Stimulated activated CD8-positive, alpha-beta memory T cell treated with anti-CD3 and anti-CD28 coated beads, Interleukin-7, amount 100 ng/mL, for 24 hours (primary cell): ENCODE results near the gene SETD3.

Source experiments
- DNase-seq: peaks from one replicate; pipeline ENCODE4 v3.0.0-alpha.2; 2020; ENCODE audit warnings: low read depth

SETD3 gene

DNA sequence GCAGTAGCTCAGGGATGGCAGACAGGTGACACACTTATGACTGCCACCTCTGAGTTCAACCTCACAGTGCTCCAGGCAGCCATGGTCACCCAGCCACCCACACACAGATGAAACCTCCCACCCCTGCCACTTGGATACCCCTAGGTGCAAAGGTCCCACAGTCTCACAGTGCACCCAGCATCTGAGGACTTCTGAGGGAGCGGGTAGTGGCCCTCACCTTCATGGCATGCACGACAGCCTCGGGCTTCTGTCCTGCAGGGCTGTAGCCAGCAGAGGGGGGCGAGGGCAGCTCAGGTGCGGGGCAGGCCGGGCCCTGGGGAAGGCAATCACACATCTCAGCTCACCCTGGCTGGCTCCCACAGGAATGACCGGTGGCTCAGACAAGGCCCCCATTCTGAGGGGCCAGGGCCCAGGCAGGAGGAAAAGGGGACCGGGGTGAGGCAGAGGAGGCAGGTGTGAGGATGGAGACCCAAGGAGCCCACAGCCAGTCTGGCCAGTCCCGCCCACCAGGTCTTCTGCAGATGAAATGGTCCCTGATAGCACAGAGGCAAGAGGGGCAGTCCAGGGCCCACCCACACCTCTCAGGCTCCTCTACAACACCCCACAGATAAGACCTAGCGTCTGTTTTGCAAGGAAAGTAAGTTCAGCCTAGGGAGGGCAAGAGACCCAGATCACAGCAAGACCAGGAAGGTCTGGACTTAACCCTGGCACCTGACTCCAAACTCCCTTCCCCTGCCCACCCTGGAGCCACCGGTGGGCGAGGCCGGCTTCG is 36.4 kb upstream of the SETD3 start:
- DNase-seq, result no peak

DNA sequence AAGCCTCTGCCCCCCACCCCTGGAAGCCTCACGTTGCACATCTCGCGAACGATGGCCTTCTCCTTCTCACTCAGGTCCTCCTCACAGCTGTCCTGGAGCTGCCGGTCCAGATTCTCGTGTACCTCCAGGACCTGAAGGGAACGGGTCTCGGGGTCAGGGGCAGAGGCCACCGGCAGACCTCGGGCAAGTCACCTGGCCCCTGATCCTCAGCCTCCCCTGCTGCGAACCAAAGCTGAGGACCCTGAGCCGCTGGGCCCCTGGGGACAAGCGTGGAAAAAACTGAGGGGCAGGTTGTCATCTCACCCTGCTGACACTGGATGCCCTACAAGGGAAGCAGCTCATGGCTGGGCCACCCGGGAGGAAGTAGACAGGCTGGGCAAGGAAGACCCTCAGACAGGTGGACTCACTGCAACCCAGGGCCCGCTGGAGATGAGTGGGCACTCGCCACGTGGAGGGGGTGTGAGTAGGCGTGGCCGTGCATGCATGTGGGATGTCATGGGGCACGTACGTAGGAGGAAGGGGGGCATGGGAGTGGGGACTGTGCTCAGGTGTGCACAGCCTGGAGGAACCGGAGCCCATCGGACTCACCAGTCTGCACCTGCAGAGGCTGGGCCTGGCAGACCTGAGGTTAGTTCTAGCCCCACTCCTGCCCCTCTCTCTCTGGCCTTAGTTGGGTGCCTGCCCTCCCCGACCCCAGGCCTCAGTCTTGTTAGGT is 35.7 kb upstream of the SETD3 start:
- no peak for DNase-seq

DNA sequence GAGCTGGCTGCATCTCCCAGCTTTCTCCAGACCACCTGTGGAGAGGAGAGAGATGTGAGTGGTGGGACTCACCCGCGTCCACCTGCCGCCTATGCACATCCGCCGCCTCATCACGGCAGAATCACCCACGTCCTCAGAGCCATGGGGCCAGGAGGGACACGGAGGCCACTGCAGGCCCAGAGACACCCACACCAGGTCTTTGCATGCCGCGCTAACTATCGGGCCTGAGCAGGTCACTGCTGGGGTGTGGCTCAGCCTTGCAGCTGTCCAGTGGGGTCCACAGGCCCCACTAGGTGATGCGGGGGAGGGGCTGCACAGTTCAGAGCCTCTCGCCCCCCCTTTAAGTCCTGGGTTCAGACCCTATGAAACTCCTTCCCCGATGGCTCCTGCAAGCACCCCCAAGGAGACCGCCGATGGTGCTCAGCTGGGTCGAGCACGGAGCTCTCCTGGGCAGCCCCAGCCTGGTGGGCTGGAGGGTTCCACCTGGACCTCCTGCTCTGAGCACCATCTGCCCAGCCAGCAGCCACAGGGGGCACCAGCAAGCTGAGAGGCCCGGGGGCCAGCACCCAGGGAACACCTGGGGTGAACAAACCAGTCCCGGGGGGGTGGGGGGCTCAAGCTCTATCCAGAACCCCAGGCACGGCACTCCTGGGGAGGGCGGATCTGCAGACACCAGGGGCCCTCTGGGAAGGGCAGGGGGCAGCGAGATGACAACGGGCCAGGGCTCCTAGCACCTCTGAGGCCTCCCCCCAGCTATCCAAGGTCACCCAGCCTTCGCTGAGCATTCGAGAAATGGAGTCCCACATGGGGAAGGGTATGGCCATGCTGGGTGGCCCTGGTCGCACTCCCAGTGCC is 34.9 kb upstream of the SETD3 start:
- no peak for DNase-seq

DNA sequence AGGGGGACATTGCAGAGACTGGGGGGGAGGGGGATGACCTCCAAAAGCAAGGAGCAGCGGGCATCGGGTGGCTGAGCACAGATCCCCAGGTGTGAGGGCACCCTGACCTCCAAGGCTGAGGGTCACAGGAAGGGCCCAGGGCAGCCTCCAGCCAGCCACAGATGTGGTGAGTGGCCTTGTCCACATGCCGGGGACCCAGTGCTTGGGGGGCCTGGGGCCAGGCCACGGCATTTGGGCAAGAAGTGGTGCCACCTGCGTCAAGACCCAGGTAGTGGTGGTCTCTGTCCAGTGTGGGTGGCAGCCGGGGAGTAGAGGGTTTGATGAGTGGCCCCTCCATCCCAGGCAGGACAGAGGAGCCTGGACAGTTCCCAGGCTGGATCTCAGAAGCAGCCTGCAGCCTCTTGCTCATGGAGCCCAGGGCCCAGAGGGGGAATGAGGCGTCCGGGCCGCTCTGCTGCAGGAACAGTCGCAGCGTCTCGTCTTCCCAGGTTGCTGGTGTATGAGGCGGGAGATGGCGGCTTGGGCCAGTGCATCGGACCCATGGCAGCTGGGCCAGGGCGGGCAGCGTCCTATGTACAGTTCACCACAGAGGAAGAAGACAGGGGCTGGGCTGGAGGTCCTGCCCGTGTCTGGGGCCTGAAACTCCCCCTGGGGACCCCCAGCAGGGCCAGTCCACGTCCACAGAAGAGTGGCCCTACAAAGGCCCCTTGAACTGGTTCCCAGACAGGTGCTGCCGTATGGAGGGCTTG is 34.1 kb upstream of the SETD3 start:
- DNase-seq, result no peak

DNA sequence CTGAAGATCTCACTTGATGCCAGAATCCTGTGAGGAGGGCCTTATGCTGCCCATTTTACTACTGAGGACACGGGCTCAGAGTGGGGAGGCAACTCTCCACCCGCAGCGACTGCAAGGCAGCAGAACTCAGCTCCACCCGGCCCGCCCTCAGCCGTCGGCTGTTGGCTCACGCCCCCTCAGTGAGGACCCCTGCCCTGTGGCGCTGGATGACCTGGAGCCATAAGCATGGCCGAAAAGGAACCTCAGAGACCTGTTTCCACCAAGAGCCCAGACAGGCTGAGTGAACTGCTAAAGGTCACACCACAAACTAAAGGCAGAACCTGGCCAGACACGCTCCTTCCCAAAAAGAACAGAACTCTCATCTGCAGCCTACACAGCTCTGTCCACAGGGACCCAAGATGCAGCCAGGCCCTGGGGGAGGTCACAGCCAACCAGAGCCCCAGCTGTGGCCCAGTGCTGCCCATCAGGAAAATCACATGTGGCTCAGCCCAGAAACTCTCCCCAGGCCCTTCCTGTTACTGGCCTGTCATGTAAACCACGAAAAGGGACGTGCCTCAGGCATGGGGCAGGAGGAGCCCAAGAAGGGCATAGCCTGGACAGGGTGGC is 33.4 kb upstream of the SETD3 start:
- no peak for DNase-seq

DNA sequence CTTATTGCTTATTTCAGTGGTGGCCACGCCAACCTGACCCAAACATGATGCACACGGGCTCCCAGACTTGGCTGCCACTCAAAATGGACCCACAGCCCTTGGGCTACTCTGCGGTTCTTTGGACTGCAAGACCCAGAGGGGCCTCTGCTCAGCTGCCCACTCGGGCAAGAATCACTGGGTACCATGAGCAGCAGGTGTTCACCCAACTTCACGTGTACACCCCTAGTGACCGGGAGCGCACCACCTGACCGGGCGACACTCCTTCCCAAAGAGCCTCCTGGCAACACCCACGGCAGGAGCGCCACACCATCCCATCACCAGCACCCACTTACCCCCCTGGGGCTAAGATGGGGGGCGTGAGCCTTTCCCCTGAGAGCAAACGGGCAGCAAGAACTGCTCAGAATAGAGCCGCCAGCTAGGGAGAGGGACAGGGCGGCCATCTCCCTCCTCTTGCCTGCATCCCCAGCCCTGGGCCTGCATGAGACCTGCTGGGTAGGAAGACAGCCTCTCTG is 32.6 kb upstream of the SETD3 start:
- no peak for DNase-seq

DNA sequence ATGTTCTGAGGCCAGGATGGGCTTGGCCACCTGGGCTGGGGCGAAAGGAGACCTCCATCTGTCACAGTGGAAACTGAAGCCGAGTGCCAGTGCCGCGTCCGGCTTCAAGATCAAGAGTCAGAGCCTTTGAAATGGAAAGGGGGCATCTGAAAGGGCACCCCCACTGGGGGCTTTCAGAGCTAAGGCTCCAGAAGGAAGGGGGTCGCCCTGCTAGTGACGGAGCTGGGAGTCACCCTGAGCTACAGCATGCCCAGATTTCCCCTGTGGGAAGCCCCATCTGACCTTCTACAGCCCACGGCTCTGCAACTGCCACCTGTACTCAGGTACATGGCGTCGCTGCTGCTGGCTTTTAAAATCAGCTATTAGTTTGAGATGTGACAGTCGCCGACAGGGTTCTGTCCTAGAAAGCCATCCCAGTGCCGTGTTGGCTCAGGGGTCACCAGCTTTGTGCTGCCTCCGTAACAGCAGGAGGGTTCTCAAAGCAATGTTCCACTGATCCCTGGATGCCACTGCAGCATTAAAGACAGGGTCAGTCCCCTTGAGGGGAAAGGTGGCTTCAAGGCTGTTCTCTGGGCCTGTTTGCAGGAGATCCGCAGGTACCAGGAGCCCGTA is 32.0 kb upstream of the SETD3 start:
- no peak for DNase-seq

DNA sequence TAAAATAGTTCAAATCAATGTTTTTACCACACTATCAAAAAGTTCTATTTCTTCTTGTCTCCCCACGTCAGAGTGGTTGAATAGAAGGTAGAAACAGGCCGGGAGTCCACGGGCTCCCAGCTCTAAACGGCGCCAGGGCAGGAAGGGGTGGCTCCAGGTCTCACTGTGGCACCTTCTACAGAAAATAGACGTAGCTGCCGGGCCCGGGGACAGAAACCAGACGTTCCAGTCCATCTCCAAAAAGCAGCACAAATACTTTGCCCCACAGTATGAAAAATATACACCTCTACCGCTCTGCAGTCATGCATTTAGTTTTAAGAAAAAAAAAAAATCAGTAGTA is 31.4 kb upstream of the SETD3 start:
- no peak for DNase-seq

DNA sequence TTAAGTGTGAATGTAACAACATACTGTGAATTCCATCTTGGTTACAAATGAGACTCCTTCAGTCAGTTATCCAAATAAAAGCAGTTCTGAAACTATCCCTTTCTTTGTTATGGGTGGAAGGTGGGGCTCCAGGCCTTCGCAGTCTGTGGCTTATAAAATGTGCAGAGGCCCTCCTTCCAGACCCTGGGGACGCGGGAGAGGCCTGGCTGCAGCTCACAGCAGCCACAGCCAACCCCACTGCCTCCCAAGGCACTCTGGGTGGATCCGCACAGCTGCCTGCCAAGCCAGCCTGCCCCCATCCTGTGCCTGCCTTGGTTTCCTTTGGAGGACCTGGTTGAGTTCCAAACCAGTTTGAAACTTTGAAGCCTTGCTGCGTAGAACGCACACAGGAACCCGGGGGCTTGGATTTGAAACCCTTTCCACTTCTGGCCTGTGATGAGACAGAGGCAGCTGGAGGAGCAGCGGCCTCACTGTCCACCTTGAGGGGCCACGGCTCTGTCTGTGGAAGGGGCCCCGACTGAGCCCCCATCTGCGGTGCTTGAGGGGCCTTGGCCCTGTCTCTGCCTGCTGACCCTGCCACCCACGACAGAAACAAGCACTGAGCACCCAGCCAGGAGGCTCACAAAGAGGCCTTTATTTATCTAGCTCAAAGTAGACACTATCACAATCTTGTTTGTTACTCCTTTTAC is 30.9 kb upstream of the SETD3 start:
- DNase-seq, result no peak

DNA sequence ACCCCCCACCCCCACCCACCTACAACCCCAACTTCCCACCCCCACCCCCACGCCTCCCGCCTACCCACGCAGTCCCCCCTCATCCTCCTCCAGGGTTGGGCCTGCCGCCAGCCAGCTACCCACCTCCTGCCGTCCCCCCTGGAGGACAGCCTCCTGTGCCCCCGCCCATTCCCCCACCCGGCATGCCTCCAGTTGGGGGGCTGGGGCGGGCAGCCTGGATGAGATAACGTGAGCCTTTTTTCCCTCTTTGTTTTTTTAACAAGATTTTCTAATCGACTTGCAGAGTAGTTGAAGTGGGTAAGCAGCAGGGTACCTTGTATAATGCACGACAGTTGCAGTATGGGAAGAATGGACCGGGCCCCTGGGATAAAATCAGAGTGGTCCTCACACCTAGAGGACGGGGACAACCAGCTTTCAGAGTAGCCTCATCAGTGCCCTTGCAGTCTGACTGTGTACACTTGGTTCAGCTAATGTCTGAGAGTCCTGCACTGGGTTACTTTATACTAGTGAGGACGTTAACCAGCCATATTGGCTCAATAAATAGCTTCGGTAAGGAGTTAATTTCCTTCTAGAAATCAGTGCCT is 30.0 kb upstream of the SETD3 start:
- DNase-seq, result no peak

DNA sequence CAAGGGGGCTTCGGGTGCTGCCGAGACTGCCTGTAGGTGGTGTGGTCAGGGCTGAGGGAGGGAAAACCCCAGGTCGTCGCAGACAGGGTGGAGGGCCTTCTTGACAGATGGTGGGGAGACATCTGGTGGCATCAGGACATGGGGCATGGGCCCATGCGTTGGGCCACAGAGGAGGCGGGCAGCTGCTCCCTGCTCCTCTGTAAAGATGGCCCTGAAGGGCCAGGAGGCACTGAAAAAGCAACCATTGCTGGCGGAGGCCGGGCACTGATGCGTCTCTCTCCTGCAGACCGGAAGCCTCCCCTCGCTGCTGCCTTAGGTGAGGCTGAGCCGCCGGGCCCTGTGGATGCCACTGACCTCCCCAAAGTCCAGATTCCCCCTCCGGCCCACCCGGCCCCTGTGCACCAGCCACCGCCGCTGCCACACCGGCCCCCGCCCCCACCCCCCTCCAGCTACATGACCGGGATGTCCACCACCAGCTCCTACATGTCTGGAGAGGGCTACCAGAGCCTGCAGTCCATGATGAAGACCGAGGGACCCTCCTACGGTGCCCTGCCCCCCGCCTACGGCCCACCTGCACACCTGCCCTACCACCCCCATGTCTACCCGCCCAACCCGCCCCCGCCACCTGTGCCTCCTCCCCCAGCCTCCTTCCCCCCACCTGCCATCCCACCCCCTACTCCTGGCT is 29.4 kb upstream of the SETD3 start:
- no peak for DNase-seq

DNA sequence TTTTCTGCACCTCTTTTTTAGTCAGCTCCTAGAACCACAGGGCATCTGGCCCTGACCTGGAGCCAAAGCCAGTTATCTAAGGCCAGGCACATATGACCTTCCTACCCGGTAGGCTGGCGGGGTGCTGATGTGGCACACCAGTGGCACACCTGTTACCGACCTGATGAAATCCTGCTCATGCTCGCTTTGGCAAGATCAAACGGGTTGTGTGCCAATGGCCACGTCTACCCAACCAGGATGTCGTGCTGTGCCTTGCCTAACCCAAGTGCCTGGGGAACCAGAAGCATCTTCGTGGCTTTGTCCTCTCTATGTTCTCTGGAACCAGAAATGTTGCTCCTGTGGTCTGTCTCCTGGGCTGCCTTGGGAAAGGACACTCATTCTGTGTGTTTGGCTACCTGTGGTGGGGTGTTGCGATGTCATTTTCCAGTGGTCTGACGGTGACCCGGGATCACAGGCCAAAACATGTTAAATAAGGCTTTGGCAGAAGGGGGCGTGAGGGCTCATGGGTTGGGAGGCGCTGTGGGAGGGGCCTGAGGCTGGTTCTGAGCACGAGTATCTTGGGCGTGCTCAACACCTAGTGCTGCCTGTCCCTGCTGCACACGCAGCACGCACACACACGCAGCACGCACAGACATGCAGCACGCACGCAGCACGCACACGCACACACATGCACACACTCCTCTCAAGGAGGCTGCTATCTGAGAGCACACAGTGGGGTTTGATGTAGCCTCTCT is 28.4 kb upstream of the SETD3 start:
- no peak for DNase-seq

DNA sequence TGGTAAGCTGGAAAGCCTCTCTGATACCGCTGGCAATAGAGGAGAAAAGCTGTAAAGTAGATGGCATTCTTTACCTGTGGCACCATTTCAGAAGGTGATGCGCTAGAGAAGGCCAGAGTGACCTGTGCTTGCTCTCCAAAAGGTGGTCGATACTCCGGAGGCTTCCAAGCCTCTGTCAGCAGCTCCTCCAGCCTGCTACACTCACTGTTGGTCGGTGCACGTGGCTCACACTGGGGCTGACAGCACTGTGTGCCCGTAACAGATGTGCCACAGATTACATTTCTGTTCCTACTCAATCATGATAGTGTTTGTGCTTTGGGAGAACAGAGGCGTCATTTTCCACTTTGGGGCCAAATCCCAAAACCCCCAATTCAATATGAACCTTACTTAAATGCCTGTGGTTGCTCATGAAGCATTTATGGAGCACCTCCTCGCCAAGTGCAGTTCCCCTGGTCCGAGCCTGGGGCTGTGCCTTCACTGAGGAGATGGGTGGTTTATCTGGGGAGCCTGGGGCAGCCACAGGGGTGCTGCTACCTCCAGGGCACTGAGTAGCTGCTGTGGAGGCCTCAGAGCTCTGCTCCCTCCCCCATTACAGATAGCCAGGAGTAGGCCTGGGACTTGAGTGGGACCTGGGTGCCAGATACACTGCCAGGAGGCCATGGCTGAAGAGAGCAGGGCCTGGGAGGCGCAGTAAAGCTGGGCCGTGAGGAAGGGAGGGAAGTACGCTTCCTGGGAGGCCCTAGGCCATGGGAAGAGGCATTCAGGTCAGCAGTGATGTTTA is 27.4 kb upstream of the SETD3 start:
- DNase-seq, result no peak

DNA sequence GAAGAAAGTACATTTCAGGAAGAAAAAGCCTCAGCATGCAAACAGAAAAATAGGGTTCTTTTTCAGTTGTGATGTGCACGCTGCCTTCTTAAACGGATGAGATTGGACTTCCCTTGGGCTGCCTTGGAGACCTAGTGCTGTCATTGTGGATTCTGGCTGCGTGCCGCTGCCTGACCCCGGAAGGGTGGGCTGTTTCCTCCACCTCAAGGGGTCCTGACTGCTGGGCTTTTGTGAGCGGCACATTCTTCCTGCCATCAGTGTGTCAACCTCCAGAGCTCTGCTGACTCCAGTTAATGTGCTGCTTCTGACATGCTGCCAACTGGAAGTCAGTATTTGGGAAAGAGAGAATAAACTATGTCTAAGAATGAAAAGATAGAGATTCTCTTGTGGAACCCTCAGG is 25.6 kb upstream of the SETD3 start:
- DNase-seq, result no peak

DNA sequence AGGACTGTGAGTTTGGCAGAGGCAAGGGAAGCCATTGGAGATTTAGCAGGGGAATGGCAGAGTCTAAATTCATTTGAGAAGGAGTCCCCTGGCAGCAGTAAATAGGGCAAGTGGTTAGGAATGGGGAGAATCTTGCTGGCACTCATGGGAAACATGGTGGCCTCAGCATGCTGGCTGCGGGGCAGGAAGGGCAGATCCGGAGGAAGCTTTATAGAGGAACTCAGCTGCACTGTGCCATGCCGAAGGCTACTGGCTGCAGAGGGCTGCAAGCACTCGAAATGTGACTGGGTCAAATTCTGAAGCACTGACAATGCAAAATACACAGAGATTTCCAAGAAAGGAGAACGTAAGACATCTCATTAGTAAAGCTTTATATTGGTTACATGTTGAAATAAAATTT is 24.4 kb upstream of the SETD3 start:
- no peak for DNase-seq

DNA sequence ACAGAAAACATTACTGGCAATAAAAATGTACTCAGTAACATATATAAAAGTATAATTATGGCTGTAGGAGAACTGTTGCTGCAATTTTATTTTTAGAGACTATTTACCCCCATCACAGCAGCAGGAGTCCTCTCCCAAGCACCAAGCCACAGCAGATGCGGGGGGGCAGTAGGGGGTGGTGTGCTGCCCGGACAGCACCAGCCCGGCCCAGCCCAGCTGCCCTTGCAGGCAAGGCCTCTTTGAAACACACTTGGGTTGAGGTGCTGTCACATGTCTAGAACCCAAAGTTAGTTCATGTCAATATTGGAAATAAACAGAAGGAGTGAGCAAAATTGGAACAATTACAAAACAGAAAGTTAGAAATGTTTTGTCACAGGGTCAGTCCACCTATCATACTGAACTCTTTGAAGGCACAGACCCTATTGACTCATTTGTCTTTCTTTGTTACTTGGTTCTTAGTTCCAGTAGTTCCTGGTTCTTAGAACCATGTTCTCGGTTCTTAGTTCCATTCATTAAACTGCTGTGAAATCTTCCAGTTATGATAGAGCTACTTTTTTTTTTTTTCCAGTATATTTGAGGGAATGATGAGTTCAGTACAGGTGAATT is 23.3 kb upstream of the SETD3 start:
- no peak for DNase-seq

DNA sequence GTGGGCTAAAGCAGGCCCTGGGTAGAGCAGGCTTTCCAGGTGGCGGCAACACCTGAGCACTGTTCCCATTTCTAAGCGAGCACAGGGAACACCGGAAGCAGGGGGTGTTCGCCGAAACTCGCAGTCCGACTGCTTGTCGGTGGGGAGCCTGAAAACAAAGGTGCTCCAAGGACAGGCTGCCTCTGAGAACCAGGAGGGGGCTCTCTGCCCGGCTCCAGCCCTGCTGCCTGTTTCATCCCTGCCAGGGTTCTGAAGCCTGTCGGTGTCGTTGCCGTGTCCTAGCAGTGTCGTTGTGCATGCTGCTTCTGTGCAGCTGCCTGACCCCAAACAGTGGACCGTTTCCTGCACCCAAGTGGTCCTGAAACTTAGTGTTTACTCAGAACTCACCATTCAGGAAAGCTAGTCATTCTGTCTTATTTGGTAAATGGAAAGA is 22.3 kb upstream of the SETD3 start:
- DNase-seq, result no peak

DNA sequence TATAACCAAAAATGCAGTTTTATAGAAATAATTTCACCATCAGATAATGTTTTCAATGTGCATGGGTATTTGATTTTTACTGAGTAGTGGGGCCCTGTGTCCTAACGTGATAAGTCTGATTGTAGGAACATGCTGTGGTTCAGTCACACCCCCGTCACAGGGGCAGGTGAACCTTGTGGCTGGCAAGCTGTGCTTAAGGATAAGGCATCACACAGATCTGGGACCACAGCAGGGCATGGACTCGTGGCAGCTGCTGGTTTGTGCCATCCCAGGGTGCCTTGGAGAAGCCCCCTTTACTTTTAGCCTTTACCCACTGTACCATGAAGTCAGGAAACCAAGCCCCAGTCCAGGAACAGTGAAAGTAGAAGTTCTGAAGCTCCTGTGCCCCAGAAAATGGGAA is 17.2 kb upstream of the SETD3 start:
- no peak for DNase-seq
